AG09309 (cell line): ENCODE results near the gene SHOC1.

ENCODE experiments used
- DNase-seq: peaks from one replicate; pipeline ENCODE4 v3.0.0-alpha.2; 2010; ENCODE audit warnings: low read depth
- H3K4me3 ChIP-seq: 2 replicates; pipeline ENCODE4 v1.5.1; 2011; ENCODE audit warnings: mild to moderate bottlenecking, low read depth, low read length, moderate library complexity; ENCODE audit not compliant: control insufficient read depth
- CTCF ChIP-seq: IDR thresholded peaks from 2 replicates; pipeline ENCODE4 v1.5.1; 2011; ENCODE audit warnings: mild to moderate bottlenecking, low read depth, low read length, inconsistent platforms; ENCODE audit not compliant: insufficient read depth, control insufficient read depth; ENCODE audit errors: missing control alignments

The SHOC1 gene

DNA sequence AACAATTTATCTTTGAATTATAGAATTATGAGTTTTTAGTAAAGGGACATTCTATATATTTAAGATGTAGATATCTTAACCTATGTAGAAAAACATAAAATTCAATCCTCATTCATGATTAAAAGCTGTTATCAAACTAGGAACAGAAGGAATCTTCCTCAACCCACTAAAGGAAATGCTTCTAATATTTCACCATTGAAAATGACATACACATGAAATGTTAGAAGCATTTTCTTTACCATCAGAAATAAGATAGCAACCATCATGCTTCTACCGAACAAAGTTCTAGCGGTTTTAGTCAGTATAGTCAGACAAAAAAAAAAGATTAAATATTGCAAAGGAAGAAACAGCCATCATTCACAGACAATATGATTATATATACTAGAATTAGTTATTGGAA, 32.2 kb downstream of the SHOC1 start:
- no peak for DNase-seq
- TF ChIP-seq CTCF, result no peak

DNA sequence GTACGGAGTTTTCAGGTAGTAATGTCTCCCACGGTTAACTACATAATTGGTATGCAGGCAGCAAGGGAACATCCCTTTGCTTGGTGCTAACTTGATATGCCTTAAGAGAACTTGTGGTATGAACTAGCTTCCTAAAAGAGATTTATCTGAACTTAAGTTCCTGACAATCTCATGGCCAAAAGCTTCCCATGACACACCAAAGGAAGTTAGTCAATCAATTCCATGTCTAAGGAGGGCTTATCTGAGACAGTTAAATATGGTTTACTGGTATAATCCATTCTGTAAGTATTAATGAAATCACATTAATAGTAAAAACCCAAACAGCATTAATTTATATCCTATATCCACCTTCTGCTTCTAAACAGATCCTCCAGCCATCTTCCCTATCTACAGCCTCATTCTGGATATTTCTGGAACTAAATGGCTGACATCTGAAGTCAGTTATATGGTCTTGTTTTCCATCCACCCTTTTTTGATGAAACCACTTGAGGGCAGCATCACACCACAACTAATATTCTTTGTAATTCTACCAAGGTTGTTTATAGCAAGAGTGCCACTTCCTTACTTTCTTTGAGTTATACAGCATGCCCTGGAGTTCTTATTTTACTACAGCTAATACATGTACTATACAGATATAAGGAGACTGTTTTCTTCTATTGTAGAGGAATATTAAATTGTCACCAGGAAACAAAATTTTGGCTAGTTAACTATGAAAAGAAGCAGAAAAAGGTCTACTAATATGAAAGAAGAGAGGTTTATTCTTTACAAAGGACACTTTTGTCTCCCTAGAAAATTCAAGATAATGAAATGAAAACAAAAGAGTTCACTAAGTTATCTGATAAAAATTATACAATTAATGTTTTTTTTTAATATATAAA, 34.7 kb downstream of the SHOC1 start:
- peak; percentile 84 for DNase-seq
- peak; percentile 61 for TF ChIP-seq CTCF
- no peak overlapping the region for H3K4me3 ChIP-seq

More for the DNA sequence above, 32.2 kb downstream of the SHOC1 start:
- no peak overlapping the region for H3K4me3 ChIP-seq

- TF ChIP-seq CTCF, result no peak
- no peak for DNase-seq
- no peak overlapping the region for H3K4me3 ChIP-seq
These were observed 39.9 kb downstream of the SHOC1 start for GRCh38 chr9:111754800-111755199.

DNA sequence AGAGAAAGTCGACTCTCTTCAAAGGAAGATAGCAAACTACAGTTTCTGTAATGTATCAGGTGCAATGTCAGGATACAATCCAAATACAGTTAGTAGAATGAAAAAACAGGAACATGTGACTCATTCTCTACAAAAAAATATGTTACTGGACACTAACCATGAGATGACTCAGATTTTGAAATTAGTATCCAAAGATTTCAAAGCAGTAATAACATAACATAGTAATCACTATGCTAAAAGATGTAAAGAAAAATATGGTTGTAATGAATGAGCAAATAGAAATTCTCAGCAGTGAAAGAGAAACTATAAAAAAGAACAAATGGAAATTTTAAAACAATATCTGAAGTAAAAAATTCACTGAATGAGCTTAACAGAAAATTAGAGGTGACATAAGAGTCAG, 42.3 kb downstream of the SHOC1 start:
- no peak overlapping the region for H3K4me3 ChIP-seq
- DNase-seq, result no peak
- TF ChIP-seq CTCF, result no peak
